ENCODE results near the gene NSUN7. TPM values are rescaled to one million over a fixed set of nuclear protein-coding genes. Genes with fewer than 3 reads are reported as not detected.

Gene NSUN7
- total RNA-seq, 2 donors from 2014 or later = 6.8 to 21.8 TPM

DNA sequence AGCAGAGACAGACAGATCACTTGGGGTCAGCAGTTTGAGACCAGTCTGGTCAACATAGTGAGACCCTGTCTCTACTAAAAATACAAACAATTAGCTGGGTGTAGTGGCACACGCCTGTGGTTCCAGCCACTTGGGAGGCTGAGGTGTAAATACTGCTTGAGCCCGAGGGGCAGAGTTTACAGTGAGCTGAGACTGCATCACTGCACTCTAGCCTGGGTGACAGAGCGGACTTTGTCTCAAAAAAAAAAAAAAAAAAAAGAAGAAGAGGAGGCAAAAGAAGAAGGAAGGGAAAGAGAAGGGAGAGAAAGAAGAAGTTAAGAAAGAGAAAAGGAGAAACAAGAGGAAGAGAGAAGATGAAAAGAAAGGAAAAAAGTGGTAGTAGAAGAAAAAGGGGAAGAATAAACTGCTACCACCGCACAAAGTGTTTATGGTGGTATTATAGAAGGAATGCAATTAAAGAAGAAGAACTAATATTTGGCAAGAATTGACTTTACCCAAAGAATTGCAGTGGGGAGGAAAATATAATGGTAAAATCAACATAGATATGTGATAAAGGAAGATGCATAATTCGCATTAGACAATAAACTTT, 19.6 kb upstream of the NSUN7 start:
- Histone ChIP-seq H3K9me3 (no peaks in the 10 kb centered on the region), H3K36me3 (no peaks in the 10 kb centered on the region), H3K4me3 (no peak overlapping the region), H3K27me3 (replicated peaks; ENCODE audit: insufficient read depth) (no peaks in the 10 kb centered on the region), H3K27ac (no peak overlapping the region), H3K4me1 (ENCODE audit: control insufficient read depth in 1 of 2, low read depth in 2 of 2) (no peaks in the 10 kb centered on the region)
- DNase-seq (ENCODE audit: low spot score) (no peak), ATAC-seq (ENCODE audit: insufficient number of reproducible peaks, low FRiP score, low read depth) (no peak)
- TF ChIP-seq, protein P1, sequence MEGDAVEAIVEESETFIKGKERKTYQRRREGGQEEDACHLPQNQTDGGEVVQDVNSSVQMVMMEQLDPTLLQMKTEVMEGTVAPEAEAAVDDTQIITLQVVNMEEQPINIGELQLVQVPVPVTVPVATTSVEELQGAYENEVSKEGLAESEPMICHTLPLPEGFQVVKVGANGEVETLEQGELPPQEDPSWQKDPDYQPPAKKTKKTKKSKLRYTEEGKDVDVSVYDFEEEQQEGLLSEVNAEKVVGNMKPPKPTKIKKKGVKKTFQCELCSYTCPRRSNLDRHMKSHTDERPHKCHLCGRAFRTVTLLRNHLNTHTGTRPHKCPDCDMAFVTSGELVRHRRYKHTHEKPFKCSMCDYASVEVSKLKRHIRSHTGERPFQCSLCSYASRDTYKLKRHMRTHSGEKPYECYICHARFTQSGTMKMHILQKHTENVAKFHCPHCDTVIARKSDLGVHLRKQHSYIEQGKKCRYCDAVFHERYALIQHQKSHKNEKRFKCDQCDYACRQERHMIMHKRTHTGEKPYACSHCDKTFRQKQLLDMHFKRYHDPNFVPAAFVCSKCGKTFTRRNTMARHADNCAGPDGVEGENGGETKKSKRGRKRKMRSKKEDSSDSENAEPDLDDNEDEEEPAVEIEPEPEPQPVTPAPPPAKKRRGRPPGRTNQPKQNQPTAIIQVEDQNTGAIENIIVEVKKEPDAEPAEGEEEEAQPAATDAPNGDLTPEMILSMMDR (IDR thresholded peaks at IDR 0.05) = no peak

DNA sequence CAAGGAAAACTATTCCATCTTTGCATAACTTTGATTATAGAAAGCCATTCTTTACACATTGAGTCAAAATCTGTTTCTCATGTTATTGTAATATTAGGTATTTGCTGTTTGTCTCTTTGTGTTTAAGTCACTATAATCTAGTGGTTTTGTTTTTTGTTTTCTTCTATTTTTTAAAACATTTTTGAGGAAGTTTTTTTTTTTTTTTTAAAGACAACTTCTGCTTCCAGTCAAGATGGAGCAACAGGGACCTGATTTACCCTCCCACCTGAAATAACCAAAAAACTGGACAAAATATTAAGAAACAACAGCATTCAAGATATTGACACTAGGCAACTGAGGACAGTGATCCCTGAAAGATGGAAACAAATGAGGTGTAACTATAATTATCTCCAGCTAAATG, 18.4 kb upstream of the NSUN7 start:
- no peaks in the 10 kb centered on the region for H3K36me3 ChIP-seq
- H3K4me1 ChIP-seq (ENCODE audit: control insufficient read depth in 1 of 2, low read depth in 2 of 2) = no peaks in the 10 kb centered on the region
- peak overlapping the region in 1 of 2 donors; percentile 17 for H3K27ac ChIP-seq
- H3K27me3 ChIP-seq (replicated peaks; ENCODE audit: insufficient read depth) = no peaks in the 10 kb centered on the region
- no peak for DNase-seq (ENCODE audit: low spot score)
- TF ChIP-seq, protein P1 (IDR thresholded peaks at IDR 0.05) = no peak
- no peak for ATAC-seq (ENCODE audit: insufficient number of reproducible peaks, low FRiP score, low read depth)
- H3K4me3 ChIP-seq = no peak overlapping the region
- no peaks in the 10 kb centered on the region for H3K9me3 ChIP-seq

DNA sequence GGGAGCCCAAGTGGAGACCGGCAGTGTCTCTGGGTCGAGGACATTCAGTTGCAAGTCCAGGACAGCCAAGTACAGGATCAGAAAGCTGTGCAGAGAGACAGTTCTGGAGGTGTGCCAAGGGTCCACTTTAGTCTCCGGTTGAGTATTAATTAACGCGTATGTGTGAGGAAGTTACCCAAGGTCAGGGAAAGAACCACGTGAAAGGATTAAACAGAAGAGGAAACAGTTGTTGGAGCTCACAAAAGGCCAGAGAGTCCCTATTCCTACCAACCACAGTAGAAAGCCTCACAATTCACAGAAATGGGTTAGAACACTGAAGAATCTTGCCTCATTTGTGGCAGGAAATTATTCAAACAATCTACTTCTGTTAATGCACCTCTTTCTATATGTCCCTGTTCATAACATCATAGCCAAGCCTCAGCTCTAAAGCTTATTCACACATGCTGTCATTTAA, 17.9 kb upstream of the NSUN7 start:
- ATAC-seq (ENCODE audit: insufficient number of reproducible peaks, low FRiP score, low read depth) = no peak
- Histone ChIP-seq H3K27ac (peak overlapping the region in 1 of 2 donors; percentile 17), H3K27me3 (replicated peaks; ENCODE audit: insufficient read depth) (no peaks in the 10 kb centered on the region), H3K36me3 (no peaks in the 10 kb centered on the region), H3K4me3 (no peak overlapping the region), H3K9me3 (no peaks in the 10 kb centered on the region), H3K4me1 (ENCODE audit: control insufficient read depth in 1 of 2, low read depth in 2 of 2) (no peaks in the 10 kb centered on the region)
- TF ChIP-seq, protein P1 (IDR thresholded peaks at IDR 0.05) = no peak
- no peak for DNase-seq (ENCODE audit: low spot score)

DNA sequence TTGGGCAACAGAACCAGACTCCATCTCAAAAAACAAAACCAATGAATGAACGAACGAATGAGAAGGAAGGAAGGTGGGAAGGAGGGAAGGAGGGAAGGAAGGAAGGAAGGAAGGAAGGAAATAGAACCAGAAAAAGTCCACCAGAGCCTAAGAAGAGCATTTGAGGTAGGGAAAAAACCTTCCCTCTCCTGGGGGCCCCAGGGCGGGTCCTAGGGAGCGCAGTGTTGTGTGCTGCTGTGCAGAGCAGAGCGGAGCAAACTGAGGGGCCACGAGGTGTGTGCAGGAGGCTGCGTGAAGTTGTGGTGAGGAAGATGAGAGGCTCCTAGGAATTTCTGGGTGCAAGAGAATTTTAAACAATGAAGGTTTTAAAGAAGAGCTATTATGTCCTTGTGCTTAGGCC, 16.0 kb upstream of the NSUN7 start:
- no peaks in the 10 kb centered on the region for H3K36me3 ChIP-seq
- H3K9me3 ChIP-seq = no peaks in the 10 kb centered on the region
- ATAC-seq (ENCODE audit: insufficient number of reproducible peaks, low FRiP score, low read depth) (no peak), DNase-seq (ENCODE audit: low spot score) (no peak)
- TF ChIP-seq, protein P1 (IDR thresholded peaks at IDR 0.05) = no peak
- H3K27ac ChIP-seq = no peak overlapping the region
- H3K27me3 ChIP-seq (replicated peaks; ENCODE audit: insufficient read depth) = no peaks in the 10 kb centered on the region
- H3K4me3 ChIP-seq = no peak overlapping the region
- H3K4me1 ChIP-seq (ENCODE audit: control insufficient read depth in 1 of 2, low read depth in 2 of 2) = no peaks in the 10 kb centered on the region

DNA sequence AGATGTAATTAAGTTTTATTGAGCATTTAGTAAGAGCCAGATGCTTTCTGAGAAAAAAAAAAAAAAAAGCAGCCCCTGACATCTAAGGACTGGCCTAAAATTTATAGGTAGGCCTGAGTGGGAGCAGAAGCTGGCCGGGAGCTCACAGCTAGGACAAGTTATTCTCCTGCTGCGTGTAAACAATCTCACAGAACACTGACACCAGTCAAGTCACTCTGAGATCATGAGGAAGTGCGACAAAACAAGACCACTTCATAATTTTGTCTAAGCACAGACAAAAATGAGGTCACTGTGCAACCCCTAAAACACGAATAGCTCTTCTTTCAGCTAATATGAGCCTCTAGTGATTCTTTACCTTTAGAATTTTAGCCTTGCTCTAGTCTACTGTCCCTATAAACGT, 15.3 kb upstream of the NSUN7 start:
- H3K4me1 ChIP-seq (ENCODE audit: control insufficient read depth in 1 of 2, low read depth in 2 of 2) = no peaks in the 10 kb centered on the region
- no peak overlapping the region for H3K27ac ChIP-seq
- no peak for ATAC-seq (ENCODE audit: insufficient number of reproducible peaks, low FRiP score, low read depth)
- no peaks in the 10 kb centered on the region for H3K27me3 ChIP-seq (replicated peaks; ENCODE audit: insufficient read depth)
- no peaks in the 10 kb centered on the region for H3K36me3 ChIP-seq
- no peak overlapping the region for H3K4me3 ChIP-seq
- TF ChIP-seq, protein P1 (IDR thresholded peaks at IDR 0.05) = no peak
- DNase-seq (ENCODE audit: low spot score) = no peak
- H3K9me3 ChIP-seq = no peaks in the 10 kb centered on the region

Data from thoracic aorta (tissue), 2 donors.